ENCODE measurements around the gene RALB. TPM values are rescaled to one million over a fixed set of nuclear protein-coding genes. Genes with fewer than 3 reads are reported as not detected.

Gene RALB
- total RNA-seq, 1 donor from 2014 or later, result 65.9 TPM

DNA sequence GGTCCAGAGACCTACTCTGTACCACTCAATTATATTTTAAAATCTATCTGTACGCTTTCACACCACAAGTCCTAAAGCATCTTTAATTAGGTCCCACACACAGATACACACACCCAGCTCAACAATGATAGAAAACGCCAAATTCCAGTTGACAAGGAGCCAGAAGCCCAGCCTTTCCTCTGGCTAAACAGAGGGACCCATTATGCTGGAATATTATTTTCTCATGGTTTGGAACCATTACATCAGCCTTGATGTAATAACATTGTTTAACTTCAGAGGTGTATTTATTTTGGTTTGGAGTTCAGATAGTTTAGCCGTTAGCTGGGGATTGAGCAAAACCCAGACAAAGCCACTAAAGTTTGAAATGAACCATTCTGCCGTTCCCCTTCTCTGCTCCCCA, 79.3 kb downstream of the RALB start:
- Histone ChIP-seq H3K27ac (no peak overlapping the region), H3K36me3 (no peaks in the 10 kb centered on the region), H3K4me3 (no peak overlapping the region), H3K4me1 (no peaks in the 10 kb centered on the region), H3K9me3 (no peaks in the 10 kb centered on the region), H3K27me3 (peaks cover 6% of the 10 kb centered on the region)
- intact Hi-C loops (cut with DNase I), result no loop called here
- ATAC-seq, result no peak
- DNase-seq, result no peak
- TF ChIP-seq, protein P1, sequence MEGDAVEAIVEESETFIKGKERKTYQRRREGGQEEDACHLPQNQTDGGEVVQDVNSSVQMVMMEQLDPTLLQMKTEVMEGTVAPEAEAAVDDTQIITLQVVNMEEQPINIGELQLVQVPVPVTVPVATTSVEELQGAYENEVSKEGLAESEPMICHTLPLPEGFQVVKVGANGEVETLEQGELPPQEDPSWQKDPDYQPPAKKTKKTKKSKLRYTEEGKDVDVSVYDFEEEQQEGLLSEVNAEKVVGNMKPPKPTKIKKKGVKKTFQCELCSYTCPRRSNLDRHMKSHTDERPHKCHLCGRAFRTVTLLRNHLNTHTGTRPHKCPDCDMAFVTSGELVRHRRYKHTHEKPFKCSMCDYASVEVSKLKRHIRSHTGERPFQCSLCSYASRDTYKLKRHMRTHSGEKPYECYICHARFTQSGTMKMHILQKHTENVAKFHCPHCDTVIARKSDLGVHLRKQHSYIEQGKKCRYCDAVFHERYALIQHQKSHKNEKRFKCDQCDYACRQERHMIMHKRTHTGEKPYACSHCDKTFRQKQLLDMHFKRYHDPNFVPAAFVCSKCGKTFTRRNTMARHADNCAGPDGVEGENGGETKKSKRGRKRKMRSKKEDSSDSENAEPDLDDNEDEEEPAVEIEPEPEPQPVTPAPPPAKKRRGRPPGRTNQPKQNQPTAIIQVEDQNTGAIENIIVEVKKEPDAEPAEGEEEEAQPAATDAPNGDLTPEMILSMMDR (IDR thresholded peaks at IDR 0.05), result no peak

GRCh38 chr2:120332384-120332783, 79.7 kb downstream of the RALB start:
- ATAC-seq (no peak), DNase-seq (no peak)
- TF ChIP-seq, protein P1 (IDR thresholded peaks at IDR 0.05), result no peak
- no peaks in the 10 kb centered on the region for H3K36me3 ChIP-seq
- no peaks in the 10 kb centered on the region for H3K9me3 ChIP-seq
- H3K27me3 ChIP-seq, result peaks cover 6% of the 10 kb centered on the region
- H3K4me1 ChIP-seq, result no peaks in the 10 kb centered on the region
- H3K27ac ChIP-seq, result no peak overlapping the region
- intact Hi-C loops (cut with DNase I), result no loop called here
- H3K4me3 ChIP-seq, result no peak overlapping the region

- Histone ChIP-seq H3K27ac (no peak overlapping the region), H3K9me3 (no peaks in the 10 kb centered on the region), H3K4me3 (no peak overlapping the region), H3K27me3 (peaks cover 10% of the 10 kb centered on the region), H3K36me3 (no peaks in the 10 kb centered on the region), H3K4me1 (no peaks in the 10 kb centered on the region)
- intact Hi-C loops (cut with DNase I), result no loop called here
- TF ChIP-seq, protein P1 (IDR thresholded peaks at IDR 0.05), result no peak
- no peak for DNase-seq
- no peak for ATAC-seq
These were observed 81.4 kb downstream of the RALB start for GRCh38 chr2:120334068-120334467.

GRCh38 chr2:120336749-120337148, 84.1 kb downstream of the RALB start:
- TF ChIP-seq, protein P1 (IDR thresholded peaks at IDR 0.05), result no peak
- no peak overlapping the region for H3K4me3 ChIP-seq
- intact Hi-C loops (cut with DNase I), result no loop called here
- ATAC-seq, result no peak
- peaks cover 22% of the 10 kb centered on the region for H3K27me3 ChIP-seq
- no peaks in the 10 kb centered on the region for H3K4me1 ChIP-seq
- DNase-seq, result no peak
- H3K9me3 ChIP-seq, result no peaks in the 10 kb centered on the region
- H3K36me3 ChIP-seq, result no peaks in the 10 kb centered on the region
- no peak overlapping the region for H3K27ac ChIP-seq

GRCh38 chr2:120338015-120338414, 85.4 kb downstream of the RALB start:
- TF ChIP-seq, protein P1 (IDR thresholded peaks at IDR 0.05), result no peak
- no peak for DNase-seq
- no peak overlapping the region for H3K27ac ChIP-seq
- no peak overlapping the region for H3K4me3 ChIP-seq
- peaks cover 34% of the 10 kb centered on the region for H3K27me3 ChIP-seq
- H3K4me1 ChIP-seq, result peaks cover 1% of the 10 kb centered on the region
- H3K9me3 ChIP-seq, result no peaks in the 10 kb centered on the region
- intact Hi-C loops (cut with DNase I), result no loop called here
- ATAC-seq, result peak; percentile 45
- no peaks in the 10 kb centered on the region for H3K36me3 ChIP-seq

- peaks cover 18% of the 10 kb centered on the region for H3K4me1 ChIP-seq
- H3K27me3 ChIP-seq, result peaks cover 58% of the 10 kb centered on the region
- no peak overlapping the region for H3K4me3 ChIP-seq
- no peak for DNase-seq
- H3K36me3 ChIP-seq, result no peaks in the 10 kb centered on the region
- no peak overlapping the region for H3K27ac ChIP-seq
- no peaks in the 10 kb centered on the region for H3K9me3 ChIP-seq
- no peak for ATAC-seq
- TF ChIP-seq, protein P1 (IDR thresholded peaks at IDR 0.05), result no peak
- intact Hi-C loops (cut with DNase I), result loop anchor here (5.0 kb wide), 2 partner anchors 210 to 340 kb away; no protein-coding TSS in a partner anchor
These were observed 89.3 kb downstream of the RALB start for GRCh38 chr2:120341977-120342376.

Data from upper lobe of right lung (tissue), 1 donor.